ENCODE measurements around the gene CEP41. TPM values are rescaled to one million over a fixed set of nuclear protein-coding genes. Genes with fewer than 3 reads are reported as not detected.

CEP41 gene
- total RNA-seq, 1 experiment from 2014 or later: 7.1 TPM

- TF ChIP-seq ATF6 (CRISPR knock-in tag; IDR thresholded peaks at IDR 0.05) (no peak), CBFB (CRISPR knock-in tag; IDR thresholded peaks at IDR 0.05; ENCODE audit: low read depth) (no peak)
Measured at GRCh38 chr7:130386876-130387275, 53.9 kb downstream of the CEP41 start (continued).

DNA sequence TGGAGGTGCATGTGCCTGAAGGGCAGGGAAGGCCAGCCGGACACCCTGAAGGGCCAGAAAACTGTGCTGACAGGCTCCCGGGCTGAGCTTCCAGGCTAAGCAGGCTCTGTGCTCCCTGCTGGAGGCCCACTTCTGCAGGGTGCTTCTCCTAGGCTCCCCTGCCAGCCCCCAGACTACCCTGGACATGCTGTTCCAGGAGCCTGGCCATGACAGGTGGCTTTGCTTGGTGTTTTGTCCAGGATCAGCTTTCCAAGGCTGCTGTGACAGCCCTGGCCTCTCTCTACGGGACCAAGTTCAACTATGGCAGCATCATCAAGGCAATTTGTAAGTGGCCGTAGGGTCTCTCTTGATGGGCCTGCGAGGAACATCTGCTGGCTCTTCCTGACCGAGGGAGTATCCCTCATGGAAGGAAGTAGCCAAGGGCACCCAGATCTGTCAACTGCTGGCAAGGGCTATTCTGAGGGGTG is 55.2 kb downstream of the CEP41 start:
- Mint-ChIP-seq H3K4me1 (peaks cover 3% of the 10 kb centered on the region), H3K36me3 (peaks cover 5% of the 10 kb centered on the region), H3K9me3 (peaks cover 12% of the 10 kb centered on the region), H3K4me3 (no peak overlapping the region), H3K27me3 (ENCODE audit: low read depth) (peaks cover 6% of the 10 kb centered on the region), H3K27ac (no peak overlapping the region)
- no peak for DNase-seq (ENCODE audit: low spot score)
- ChIA-PET POLR2A (no interaction called here), CTCF (no interaction called here)
- no peak for ATAC-seq
- no peak for TF ChIP-seq JAZF1 (CRISPR knock-in tag; IDR thresholded peaks at IDR 0.05)
- TF ChIP-seq CREB1 (CRISPR knock-in tag; IDR thresholded peaks at IDR 0.05): no peak
- no peak for TF ChIP-seq ZNF416 (CRISPR knock-in tag; IDR thresholded peaks at IDR 0.05)
- TF ChIP-seq CBFB (CRISPR knock-in tag; IDR thresholded peaks at IDR 0.05; ENCODE audit: low read depth): no peak
- no peak for TF ChIP-seq SOX15 (CRISPR knock-in tag; IDR thresholded peaks at IDR 0.05)
- TF ChIP-seq NR1H2 (CRISPR knock-in tag; IDR thresholded peaks at IDR 0.05): no peak

GRCh38 chr7:130384841-130385599 is 55.8 kb downstream of the CEP41 start:
- POLR2A ChIA-PET: no interaction called here
- H3K9me3 Mint-ChIP-seq: peaks cover 12% of the 10 kb centered on the region
- H3K27ac Mint-ChIP-seq: no peak overlapping the region
- H3K36me3 Mint-ChIP-seq: peaks cover 5% of the 10 kb centered on the region
- ATAC-seq (no peak), DNase-seq (ENCODE audit: low spot score) (no peak)
- TF ChIP-seq ATF3 (CRISPR knock-in tag; conservative IDR thresholded peaks at IDR 0.05) (no peak), ZNF423 (CRISPR knock-in tag; IDR thresholded peaks at IDR 0.05) (no peak), CREM (CRISPR knock-in tag; IDR thresholded peaks at IDR 0.05) (no peak)
- H3K4me1 Mint-ChIP-seq: peaks cover 6% of the 10 kb centered on the region
- CTCF ChIA-PET: no interaction called here
- no peak overlapping the region for H3K4me3 Mint-ChIP-seq
- peaks cover 8% of the 10 kb centered on the region for H3K27me3 Mint-ChIP-seq (ENCODE audit: low read depth)

DNA sequence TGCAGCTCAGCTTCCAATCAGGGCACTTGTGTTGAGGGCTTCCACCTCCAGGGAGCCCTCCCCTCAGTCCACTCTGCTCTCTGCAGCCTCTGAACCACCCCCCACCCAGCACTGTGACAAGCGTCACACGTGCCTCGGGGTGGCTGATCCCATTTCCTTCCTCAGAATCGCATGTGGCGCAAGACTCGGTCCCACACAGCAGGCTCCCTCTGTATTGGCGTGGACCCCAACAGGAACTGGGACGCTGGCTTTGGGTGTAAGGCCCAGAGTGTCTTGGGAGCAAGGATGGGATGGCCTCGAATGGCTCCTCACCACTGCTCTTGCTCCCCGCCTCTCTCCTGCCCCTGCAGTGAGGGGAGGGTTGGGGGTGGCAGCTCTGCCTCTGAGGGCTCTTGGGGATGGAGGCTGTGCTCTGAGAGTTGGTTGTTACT is 56.4 kb downstream of the CEP41 start:
- ChIA-PET CTCF (no interaction called here), POLR2A (no interaction called here)
- ATAC-seq (no peak), DNase-seq (ENCODE audit: low spot score) (no peak)
- Mint-ChIP-seq H3K36me3 (peaks cover 5% of the 10 kb centered on the region), H3K9me3 (peaks cover 12% of the 10 kb centered on the region), H3K27ac (no peak overlapping the region), H3K27me3 (ENCODE audit: low read depth) (peaks cover 8% of the 10 kb centered on the region), H3K4me3 (no peak overlapping the region), H3K4me1 (peaks cover 6% of the 10 kb centered on the region)
- no peak for TF ChIP-seq ZNF532 (CRISPR knock-in tag; IDR thresholded peaks at IDR 0.05; ENCODE audit: borderline replicate concordance)
